Skin epidermis (tissue), 12 donors: ENCODE data around the gene APC.

ENCODE experiments used
- H3K27ac ChIP-seq, 21 experiments: fragments of 200-600 bp; sonication (generic) in 11 of 21; one replicate each; pipeline ENCODE4 v1.5.0; 2020; ENCODE audit warnings: mild to moderate bottlenecking in 3 of 21, inconsistent platforms in 2 of 21, moderate library complexity in 2 of 21
- H3K4me3 ChIP-seq, 7 experiments: fragments of 200-600 bp; sonication (generic) in 2 of 7; one replicate each; pipeline ENCODE4 v1.5.0; 2020; ENCODE audit warnings: inconsistent platforms in 2 of 7, mild to moderate bottlenecking in 2 of 7, moderate library complexity in 1 of 7

APC gene

DNA sequence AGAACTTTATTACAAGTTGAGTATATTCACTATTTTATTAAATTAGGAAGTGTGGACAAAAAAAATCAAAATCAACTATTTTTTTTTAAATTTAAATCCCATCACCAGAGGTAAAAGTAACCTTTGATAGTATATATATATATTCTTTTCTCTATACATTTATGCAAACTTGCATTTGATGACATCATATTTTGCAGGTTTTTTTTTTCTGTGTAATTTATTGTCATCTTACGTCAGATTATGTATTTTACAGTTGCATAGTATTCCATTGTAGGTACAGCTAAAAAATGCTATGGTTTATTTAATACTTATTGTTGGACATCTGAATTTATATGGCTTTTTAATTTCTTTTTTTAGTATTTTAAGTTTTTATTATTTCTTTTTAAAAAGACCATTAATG is 25.5 kb downstream of the APC start:
- no peak overlapping the region for H3K4me3 ChIP-seq
- no peak overlapping the region for H3K27ac ChIP-seq

DNA sequence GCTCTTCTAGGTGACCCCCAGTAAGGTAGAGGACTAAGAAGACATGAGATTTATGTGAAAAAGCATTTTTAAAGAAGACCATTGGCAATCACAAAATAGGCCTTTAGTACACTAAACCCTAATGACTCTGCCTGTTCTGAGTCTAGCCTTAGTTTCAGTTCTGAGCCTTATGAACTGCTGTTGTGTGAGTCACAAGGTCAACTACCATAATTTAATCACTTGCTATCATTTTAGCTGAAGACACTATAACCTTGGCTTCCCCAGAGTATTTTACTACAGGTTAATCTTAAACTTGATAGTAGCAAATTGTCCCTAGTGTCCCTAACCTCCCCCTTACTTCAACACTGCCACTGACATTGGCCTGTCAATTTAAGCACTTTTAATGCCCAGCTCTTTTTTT is 34.4 kb downstream of the APC start:
- Histone ChIP-seq H3K27ac (no peak overlapping the region), H3K4me3 (no peak overlapping the region)

DNA sequence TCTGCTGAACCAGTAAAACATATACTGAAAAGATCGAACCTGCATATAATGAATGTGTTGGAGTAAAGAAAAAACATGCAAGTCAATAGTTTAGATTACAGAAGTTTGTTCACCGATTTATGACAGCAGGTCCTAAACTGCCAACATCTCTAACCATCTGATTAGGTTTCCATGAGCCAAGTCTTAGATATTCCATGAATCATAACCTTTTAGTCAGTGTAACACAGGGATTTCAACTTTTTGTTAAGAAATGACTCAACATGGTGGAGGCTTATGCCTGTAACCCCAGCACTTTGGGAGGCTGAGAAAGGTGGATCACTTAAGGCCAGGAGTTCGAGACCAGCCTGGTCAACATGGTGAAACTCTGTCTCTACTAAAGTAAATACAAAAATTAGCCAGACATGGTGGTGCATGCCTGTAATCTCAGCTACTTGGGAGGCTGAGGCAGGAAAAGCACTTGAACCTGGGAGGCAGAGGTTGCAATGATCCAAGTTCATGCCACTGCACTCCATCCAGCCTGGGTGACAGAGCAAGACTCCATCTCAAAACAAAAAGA is 38.7 kb downstream of the APC start:
- Histone ChIP-seq H3K27ac (no peak overlapping the region), H3K4me3 (no peak overlapping the region)

DNA sequence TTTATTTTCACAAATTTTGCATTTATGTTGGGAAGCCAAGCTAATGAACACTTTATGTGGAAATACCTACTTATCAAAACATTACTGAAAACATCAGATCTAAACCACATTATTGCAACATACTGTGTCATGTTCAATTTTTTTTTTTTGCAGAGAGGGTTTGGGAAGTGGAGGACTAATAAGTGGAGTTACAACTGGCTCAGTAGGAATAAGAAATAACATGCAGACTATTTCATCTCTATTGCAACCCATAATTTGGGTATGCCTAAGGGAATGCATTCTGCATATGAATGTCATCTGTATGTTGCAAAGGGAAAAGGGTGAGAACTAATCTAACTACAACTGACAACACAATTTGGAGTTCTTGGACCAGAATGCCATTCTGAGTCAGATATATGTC is 41.8 kb downstream of the APC start:
- Histone ChIP-seq H3K27ac (no peak overlapping the region), H3K4me3 (no peak overlapping the region)

DNA sequence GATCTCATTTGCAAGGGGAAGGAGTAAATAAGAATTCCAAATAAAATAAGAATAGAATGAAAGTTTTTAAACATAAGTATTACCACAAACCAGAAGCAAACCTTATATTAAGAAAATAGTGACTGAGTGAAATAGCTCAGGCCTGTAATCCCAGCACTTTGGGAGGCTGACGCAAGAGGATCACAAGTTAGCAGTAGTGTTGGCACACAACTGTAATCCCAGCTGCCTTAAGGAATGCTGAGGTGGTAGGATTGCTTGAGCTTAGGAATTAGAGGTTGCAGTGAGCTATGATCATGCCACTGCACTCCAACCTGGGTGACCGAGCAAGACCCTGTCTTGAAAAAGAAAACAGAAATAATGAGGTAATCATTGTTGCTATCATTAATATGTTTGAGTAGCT is 47.0 kb downstream of the APC start:
- Histone ChIP-seq H3K4me3 (no peak overlapping the region), H3K27ac (no peak overlapping the region)

DNA sequence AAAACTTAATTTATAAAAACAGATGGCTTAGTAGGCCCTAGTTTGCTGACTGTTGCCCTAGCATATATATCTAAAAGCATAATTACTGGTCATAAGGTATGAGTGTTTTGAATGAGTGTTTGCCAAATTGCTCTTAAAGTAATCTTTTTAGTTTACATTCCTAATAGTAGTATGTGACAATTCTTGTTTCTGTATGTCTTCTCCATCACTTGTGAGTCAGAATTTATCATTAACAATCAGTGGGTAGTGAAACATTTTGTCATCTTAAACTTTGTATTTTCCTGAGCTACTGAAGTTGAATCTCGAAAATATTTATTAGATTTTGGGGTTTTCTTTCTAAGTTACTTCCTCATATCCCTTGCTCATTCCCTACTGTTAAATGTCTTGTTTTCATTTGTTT is 49.6 kb downstream of the APC start:
- H3K27ac ChIP-seq = no peak overlapping the region
- no peak overlapping the region for H3K4me3 ChIP-seq

DNA sequence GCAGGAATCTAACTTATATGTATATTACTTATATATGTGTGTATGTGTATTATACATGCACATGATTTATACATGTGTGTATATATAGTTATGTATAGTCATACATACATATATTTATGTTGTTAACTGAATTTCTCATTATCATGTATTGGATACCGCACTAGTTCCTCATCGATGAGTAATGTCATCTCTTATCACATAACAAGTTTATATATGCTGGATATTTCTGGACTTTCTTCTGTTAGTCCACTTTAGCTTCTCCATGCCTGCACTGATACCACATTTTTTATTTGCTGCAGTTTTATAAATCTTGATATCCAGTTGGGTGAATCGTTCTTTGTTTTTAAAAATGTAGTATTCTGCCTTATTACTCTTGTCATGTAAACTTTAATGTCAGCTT is 50.2 kb downstream of the APC start:
- no peak overlapping the region for H3K27ac ChIP-seq
- no peak overlapping the region for H3K4me3 ChIP-seq

DNA sequence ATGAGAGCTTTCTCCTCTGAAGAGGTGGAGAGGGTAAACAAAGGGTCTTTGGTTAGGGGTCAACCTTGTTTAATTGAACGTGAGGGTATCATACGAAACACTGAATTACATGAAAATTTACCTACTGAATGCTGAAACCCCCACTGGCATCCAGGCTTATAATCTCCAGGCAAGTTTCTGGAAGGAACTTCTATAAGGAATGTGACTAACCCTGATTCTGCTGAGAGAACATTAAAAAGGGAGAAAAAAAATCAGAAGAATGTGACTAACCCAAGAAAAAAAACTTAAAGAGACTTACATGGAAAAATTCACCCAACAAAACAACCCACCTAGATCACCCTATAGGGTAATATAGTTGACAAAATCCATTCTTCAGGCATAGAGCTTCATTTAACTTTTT is 55.5 kb downstream of the APC start:
- no peak overlapping the region for H3K4me3 ChIP-seq
- H3K27ac ChIP-seq = no peak overlapping the region

DNA sequence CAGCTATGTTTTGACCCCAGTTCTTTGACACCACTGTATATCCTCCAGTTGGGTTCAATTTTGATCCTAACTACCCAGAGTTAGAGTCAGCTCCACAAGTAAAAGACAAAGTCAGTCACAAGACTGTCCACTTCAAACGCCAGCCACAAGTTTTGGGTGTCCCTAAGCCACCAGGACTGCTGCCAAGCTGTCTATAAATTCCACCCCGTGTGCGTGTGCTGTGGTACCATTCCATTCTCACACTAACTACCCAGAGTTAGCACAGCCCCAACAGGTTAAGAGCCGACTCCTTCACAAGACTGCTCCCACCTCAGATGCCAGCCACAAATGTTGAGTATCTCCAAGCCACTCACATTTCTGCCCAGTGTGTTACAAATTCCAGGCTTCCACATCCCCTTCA is 56.7 kb downstream of the APC start:
- Histone ChIP-seq H3K4me3 (no peak overlapping the region), H3K27ac (no peak overlapping the region)

DNA sequence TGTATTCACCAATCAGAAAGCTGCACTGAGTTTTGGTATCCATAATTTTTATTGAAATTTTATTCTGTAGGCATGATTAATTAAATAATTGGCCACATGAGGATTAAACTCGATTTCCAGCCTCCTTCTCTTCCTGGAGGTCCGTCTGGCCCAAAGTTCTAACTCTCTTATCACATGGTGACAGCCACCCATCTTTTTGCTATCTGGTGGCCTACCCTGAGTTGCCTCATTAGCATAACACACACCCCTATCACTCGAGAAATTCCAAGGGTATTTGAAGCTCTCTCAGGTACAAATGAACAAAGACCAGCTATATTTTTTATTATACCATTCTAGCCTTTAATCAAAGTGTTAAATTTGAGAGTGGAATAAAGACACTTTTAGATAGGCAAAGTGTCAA is 57.7 kb downstream of the APC start:
- no peak overlapping the region for H3K4me3 ChIP-seq
- H3K27ac ChIP-seq = no peak overlapping the region

DNA sequence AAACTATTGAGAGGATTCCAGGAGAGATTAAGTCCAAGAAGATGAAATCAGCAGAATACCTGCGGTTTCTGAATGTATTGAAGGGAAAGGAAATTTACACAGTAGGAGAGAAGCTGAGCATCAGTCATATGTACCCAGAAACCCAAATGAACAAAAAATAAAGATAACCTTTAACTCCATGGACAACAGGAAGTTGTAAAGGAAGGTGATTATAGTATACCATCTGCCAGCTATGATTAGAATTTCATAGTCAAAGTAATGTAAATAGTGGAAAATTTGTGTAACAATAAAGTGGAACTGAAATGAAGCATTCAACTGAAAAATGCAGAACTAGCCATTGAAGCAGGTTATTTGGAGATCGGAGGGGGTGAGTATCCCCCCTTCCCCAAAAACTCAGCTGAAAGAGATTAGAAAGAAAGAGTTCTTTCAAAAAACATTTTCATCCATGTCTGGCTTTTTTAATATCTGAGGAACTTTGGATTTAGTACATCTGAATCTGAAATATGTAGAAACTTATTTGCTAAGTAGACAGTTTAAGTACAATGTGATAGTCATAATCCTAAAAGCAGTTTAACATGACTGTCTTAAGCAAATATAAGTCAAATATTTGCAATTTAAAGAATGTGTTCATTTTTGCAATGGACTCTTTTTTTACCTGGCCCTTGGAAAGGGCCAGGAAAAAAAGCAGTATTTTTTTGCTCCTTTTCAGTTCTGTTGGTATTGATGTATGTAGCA is 58.4 kb downstream of the APC start:
- H3K27ac ChIP-seq = no peak overlapping the region

DNA sequence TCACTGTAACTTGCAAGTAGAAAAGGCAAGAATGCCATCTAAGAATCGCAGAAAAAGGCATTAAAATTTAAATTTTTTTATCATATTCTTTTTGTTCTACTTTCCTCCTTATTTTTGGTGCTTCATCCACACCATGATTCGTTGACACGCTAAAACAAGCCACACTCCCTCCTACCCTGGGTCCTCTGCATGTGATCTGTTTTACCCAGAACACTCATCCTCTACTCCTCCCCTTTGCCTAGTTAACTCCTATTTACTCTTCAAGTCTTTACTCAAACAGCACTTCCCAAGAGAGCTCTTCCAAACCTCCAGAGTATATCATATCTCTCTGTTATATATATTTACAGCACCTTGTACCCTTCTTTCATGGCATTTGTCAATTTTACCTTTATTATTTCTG is 62.0 kb downstream of the APC start:
- Histone ChIP-seq H3K27ac (no peak overlapping the region), H3K4me3 (no peak overlapping the region)

More for the DNA sequence above, 58.4 kb downstream of the APC start:
- H3K4me3 ChIP-seq = no peak overlapping the region

DNA sequence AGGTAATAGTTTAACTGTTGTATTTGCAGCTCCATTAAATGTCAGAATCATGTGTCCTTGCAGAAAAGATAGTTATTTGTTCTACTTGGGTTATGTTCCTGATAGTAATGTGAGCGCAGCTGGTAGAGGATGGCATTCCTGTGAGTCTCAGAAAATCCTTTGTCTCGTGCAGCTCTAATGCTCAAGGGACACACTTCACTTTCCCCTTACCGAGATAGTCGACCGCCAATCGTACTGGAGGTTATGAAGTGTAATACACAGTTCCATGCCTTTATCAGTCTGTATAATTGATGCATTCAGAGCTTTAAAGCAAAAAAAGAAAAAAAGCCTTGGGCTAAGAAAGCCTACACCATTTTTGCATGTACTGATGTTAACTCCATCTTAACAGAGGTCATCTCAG is 63.2 kb downstream of the APC start:
- Histone ChIP-seq H3K27ac (no peak overlapping the region), H3K4me3 (no peak overlapping the region)

DNA sequence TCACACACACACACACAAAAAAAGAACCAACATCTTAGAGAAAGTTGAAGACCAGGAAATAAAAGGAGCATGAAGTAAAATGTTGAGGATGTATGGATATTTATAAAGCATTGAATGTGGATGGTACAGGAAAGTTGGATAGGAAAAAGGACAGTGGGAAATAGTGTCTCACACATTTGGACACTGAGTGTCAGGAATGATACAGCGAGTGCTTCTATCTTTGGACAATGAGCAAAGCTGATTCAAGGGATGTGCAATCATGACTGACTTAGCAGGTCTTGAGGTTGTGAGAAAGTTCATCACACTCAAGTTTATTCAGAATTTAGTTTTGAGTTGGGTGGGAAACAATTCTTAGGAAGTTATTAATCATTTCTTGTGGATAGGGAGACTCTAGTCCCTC is 73.3 kb downstream of the APC start:
- Histone ChIP-seq H3K27ac (no peak overlapping the region), H3K4me3 (no peak overlapping the region)

DNA sequence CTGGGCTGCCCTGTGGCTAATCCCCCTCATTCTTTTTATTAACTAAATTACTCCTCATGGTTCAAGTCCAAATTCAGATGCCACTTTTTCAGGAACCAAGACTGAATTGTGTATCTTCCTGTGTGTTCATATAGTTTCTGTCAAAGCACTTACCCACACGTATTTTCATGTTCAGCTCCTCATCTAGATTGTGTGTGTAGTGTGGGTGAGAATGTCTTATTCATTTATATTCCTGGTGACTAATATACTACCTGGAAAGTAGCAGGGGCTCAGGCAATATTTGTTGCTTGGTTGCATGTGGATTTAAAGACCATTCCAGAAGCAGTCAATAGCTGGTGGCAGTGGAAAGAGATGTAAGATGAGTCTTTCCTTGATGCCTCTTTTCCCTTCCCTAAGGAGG is 74.9 kb downstream of the APC start:
- no peak overlapping the region for H3K4me3 ChIP-seq
- H3K27ac ChIP-seq = no peak overlapping the region

DNA sequence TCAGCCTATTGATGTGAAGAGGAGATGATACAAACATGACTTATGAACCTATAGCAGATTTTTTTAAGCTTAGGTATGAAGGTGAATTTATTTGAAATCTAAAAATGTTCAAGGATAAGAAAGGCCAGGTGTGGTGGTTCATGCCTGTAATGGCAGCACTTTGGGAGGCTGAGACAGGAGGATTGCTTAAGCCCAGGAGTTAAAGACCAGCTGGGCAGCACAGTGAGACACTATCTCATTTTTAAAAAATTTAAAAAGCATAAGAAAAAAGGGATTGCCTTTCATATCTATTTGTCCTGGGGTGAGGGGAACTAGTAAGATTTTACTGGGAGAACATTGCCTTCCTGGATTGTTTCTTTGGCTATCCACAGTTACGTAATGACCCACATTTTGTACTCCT is 82.6 kb downstream of the APC start:
- Histone ChIP-seq H3K27ac (no peak overlapping the region), H3K4me3 (no peak overlapping the region)

DNA sequence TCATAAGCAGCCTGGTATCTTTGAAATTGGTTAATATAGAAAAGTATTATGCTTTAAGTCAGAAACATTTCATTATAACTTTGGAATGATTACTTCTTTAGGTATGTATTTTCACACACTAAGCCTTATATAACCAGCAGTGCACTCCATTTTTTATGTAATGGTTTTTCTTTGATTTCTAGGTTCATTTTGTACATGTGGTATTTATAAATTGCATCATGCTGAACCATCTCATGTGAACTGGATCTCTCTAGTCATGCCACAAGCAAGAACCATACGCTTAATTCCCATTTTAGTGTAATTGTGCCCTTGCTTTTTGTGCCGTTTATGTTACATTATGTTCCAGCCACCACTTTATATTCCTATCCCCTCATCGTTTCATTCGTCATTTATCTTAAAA is 84.8 kb downstream of the APC start:
- Histone ChIP-seq H3K4me3 (no peak overlapping the region), H3K27ac (no peak overlapping the region)

DNA sequence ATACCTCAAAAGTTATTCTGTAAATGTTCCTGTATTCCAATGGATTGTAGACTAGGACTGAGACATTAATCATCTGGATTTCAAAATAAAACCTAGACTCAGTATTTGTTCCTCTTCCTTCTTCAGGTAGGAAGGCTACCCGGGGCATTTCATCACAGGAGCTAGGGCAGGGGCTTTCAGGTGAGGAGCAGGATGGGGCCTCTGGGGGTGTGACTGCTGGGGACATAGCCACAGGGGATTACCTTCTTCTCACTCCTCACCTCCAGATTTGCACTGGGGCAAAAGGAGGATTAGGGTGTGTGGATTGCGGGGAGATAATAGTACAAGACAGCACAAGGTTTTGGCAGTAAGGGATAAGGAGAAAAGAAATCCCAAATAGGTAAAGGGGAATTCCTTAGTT is 85.5 kb downstream of the APC start:
- Histone ChIP-seq H3K4me3 (no peak overlapping the region), H3K27ac (no peak overlapping the region)

DNA sequence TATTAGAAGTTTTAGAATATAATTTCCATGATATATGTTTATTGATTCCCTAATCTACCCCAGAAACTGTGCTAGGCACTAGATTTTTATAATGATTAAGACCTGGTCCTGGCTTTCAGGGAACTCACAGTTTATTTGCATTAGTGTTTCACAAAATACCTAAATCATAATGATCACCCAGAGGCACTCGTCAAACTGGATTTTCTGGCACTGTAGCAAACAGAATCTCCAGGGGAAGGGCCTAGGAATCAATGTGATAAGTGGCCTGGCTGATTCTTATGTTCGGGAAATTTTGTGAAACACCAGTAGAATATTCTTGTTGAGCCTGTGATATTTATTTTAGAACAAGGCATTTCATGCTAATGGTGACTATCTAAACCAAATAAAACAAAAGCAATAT is 86.0 kb downstream of the APC start:
- H3K27ac ChIP-seq = no peak overlapping the region

DNA sequence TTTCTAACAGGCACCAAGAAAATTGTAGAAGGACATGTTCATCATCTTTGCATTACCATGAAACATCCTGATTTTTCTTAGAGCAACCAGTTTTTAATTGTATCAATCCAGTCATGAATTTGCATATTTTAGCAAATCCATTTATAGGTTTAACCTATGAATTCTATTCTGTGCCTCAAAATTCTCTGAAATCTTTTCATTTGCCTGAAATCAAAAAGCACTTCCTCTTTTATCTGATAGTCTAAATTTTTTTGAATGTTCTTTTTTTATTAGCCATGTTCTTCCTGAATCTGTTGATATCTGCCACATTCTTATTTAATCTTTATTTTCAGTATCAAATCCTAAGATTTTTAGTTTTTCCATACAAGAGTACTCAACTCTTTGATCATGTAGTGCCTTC is 86.5 kb downstream of the APC start:
- Histone ChIP-seq H3K27ac (no peak overlapping the region), H3K4me3 (no peak overlapping the region)

More for the DNA sequence above, 86.0 kb downstream of the APC start:
- H3K4me3 ChIP-seq = no peak overlapping the region

DNA sequence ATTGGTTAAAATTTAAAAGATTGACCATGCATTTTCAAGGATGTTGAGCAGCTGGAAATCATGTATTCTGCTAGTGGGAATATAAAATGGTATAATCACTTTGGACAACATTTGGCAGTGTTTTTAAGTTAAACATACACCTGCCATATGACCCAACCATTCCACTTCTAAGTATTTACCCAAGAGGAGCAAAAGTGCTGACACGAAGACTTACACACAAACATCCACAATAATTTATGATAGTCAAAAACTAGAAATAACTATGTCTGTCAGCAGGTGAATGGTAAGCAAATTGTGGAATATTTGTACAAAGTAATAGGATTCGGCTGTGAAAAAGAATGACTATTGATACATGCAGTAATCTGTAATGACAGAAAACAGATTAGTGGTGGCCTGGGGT is 92.7 kb downstream of the APC start:
- Histone ChIP-seq H3K27ac (no peak overlapping the region), H3K4me3 (no peak overlapping the region)

DNA sequence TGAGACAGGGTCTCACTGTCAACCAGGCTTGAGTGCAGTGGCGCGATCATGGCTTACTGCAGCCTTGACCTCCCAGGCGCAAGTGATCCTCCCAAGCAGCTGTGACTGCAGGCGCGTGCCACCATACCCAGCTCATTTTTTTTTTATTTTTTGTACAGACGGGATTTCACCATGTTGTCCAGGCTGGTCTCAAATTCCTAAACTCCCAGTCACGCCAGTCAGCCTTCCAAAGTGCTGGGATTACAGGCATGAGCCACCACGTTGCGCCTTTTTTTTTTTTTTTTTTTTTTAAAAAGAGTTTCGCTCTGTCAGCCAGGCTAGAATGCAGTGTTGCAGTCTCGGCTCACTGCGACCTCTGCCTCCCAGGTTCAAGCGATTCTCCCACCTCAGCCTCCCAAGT is 96.3 kb downstream of the APC start:
- H3K4me3 ChIP-seq = no peak overlapping the region
- H3K27ac ChIP-seq = no peak overlapping the region
